ENCODE measurements around the gene CCDC88A. TPM values are rescaled to one million over a fixed set of nuclear protein-coding genes. Genes with fewer than 3 reads are reported as not detected.

Gene CCDC88A
- total RNA-seq (10 to 100 TPM; 14.5 to 95.1 (median 63.3) TPM), polyA plus RNA-seq (1 to 10 TPM; 6.2 to 9.0 (median 6.2) TPM)
- long read RNA-seq, donor 1, partial matches to known transcripts, result 16 of 46 reads
- long read RNA-seq, donor 1, other reads (novel, unspliced or antisense), result 30 of 46 reads
- long read RNA-seq, donor 2, partial matches to known transcripts, result 0 of 1 reads
- long read RNA-seq, donor 2, other reads (novel, unspliced or antisense), result 0 of 1 reads
- long read RNA-seq, donor 3, result 0 reads
- long read RNA-seq, donor 4, result 0 reads
- long read RNA-seq, donor 5, partial matches to known transcripts, result 0 of 1 reads
- long read RNA-seq, donor 5, other reads (novel, unspliced or antisense), result 0 of 1 reads
- long read RNA-seq, donor 6, result 0 reads
- long read RNA-seq, donor 7, result 0 reads
- long read RNA-seq, donor 8, result 0 reads
- long read RNA-seq, donor 9, full-length matches to known transcripts, result 2 of 2 reads
- long read RNA-seq, donor 9, partial matches to known transcripts, result 0 of 2 reads
- long read RNA-seq, donor 9, other reads (novel, unspliced or antisense), result 0 of 2 reads
- long read RNA-seq, donor 10, result 0 reads

- peak in 2 of 7 experiments; percentile 26 to 42 for TF ChIP-seq CTCF (IDR thresholded peaks at IDR 0.05)
- TF ChIP-seq POLR2AphosphoS5 (IDR thresholded peaks at IDR 0.05), result peak; percentile 85 to 95 (median 90)
- peak in 2 of 4 donors; percentile 31 to 65 for TF ChIP-seq POLR2A (IDR thresholded peaks at IDR 0.05)
- TF ChIP-seq EP300 (IDR thresholded peaks at IDR 0.05), result no peak
Measured at GRCh38 chr2:55419679-55420438, at the start of gene CCDC88A. TSS of gene CCDC88A (minus strand) at chr2:55419856. CDS start at chr2:55419079, 777 bp downstream.

GRCh38 chr2:55461679-55462078, 42.0 kb upstream of the CCDC88A start:
- WGBS, 5 donors, result 66 to 83% (median 75%) methylated on average over 2 of the region's 2 CpGs
- DNase-seq, result no peak
- H3K27me3 ChIP-seq, result no peaks in the 10 kb centered on the region

More at GRCh38 chr2:55419679-55420438, at the start of gene CCDC88A:
- Histone ChIP-seq H3K9me3 (no peaks in the 10 kb centered on the region), H3K4me1 (peaks cover 14 to 34% (median 25%) of the 10 kb centered on the region in 4 donors), H3K27ac (peak within 1 kb of the TSS; percentile 81 to 89 (median 86)), H3K36me3 (no peaks in the 10 kb centered on the region), H3K27me3 (no peaks in the 10 kb centered on the region), H3K4me3 (peak within 1 kb of the TSS; percentile 64 to 79 (median 73))
- intact Hi-C loops (cut with DNase I; ENCODE audit: low total_unique reads), result no loop called here
- WGBS, 5 donors, result 0 to 1% (median 1%) methylated on average over 37 to 62 of the region's 62 CpGs
- DNase-seq, result peak; percentile 92 to 99

GRCh38 chr2:55460562-55460961, 40.9 kb upstream of the CCDC88A start:
- 60 to 75% (median 60%) methylated on average over 3 of the region's 3 CpGs for WGBS, 5 donors
- Histone ChIP-seq H3K27ac (no peak overlapping the region), H3K4me1 (no peaks in the 10 kb centered on the region), H3K9me3 (peaks cover 0 to 5% (median 2%) of the 10 kb centered on the region in 4 donors), H3K36me3 (no peaks in the 10 kb centered on the region), H3K27me3 (no peaks in the 10 kb centered on the region), H3K4me3 (no peak overlapping the region)
- intact Hi-C loops (cut with DNase I; ENCODE audit: low total_unique reads), result no loop called here
- no peak for DNase-seq
- no peak for TF ChIP-seq POLR2AphosphoS5 (IDR thresholded peaks at IDR 0.05)
- no peak for TF ChIP-seq POLR2A (IDR thresholded peaks at IDR 0.05)
- no peak for TF ChIP-seq CTCF (IDR thresholded peaks at IDR 0.05)
- TF ChIP-seq EP300 (IDR thresholded peaks at IDR 0.05), result no peak

More at GRCh38 chr2:55461679-55462078, 42.0 kb upstream of the CCDC88A start:
- Histone ChIP-seq H3K4me1 (no peaks in the 10 kb centered on the region), H3K4me3 (no peak overlapping the region), H3K27ac (no peak overlapping the region), H3K9me3 (peaks cover 0 to 5% (median 2%) of the 10 kb centered on the region in 4 donors), H3K36me3 (no peaks in the 10 kb centered on the region)
- TF ChIP-seq POLR2A (IDR thresholded peaks at IDR 0.05) (no peak), POLR2AphosphoS5 (IDR thresholded peaks at IDR 0.05) (no peak)
- intact Hi-C loops (cut with DNase I; ENCODE audit: low total_unique reads), result no loop called here

GRCh38 chr2:55459714-55460274, 40.1 kb upstream of the CCDC88A start:
- 87 to 96% (median 91%) methylated on average over 10 to 11 of the region's 11 CpGs for WGBS, 5 donors
- no peak for TF ChIP-seq EP300 (IDR thresholded peaks at IDR 0.05)
- no peak for TF ChIP-seq POLR2A (IDR thresholded peaks at IDR 0.05)
- TF ChIP-seq CTCF (IDR thresholded peaks at IDR 0.05), result no peak
- no peak for TF ChIP-seq POLR2AphosphoS5 (IDR thresholded peaks at IDR 0.05)
- Histone ChIP-seq H3K27me3 (no peaks in the 10 kb centered on the region), H3K4me3 (no peak overlapping the region), H3K4me1 (no peaks in the 10 kb centered on the region), H3K9me3 (peaks cover 0 to 5% (median 2%) of the 10 kb centered on the region in 4 donors), H3K36me3 (no peaks in the 10 kb centered on the region), H3K27ac (no peak overlapping the region)
- no peak for DNase-seq
- intact Hi-C loops (cut with DNase I; ENCODE audit: low total_unique reads), result no loop called here
